Suprapubic skin (tissue), 4 donors: Measurements from ENCODE around the gene ZSCAN29.

Source experiments
- CTCF ChIP-seq, 2 donors: fragments of 200-600 bp in 1 of 2; fragments of 450-650 bp in 1 of 2; sonication (generic) in 1 of 2; IDR thresholded peaks; one replicate each; pipeline ENCODE4 v1.5.1; 2016 to 2019; ENCODE audit warnings: antibody characterized with exemption in 2 of 2, mild to moderate bottlenecking in 1 of 2, moderate library complexity in 1 of 2
- EP300 ChIP-seq: sonication (generic); formaldehyde crosslinking; IDR thresholded peaks from one replicate; pipeline ENCODE4 v1.6.1; 2017; ENCODE audit warnings: antibody characterized with exemption
- POLR2A ChIP-seq, 2 donors: fragments of 450-650 bp; IDR thresholded peaks; one replicate each; pipeline ENCODE4 v1.6.1; 2017; ENCODE audit warnings: antibody characterized with exemption in 2 of 2, mild to moderate bottlenecking in 2 of 2, moderate library complexity in 2 of 2
- POLR2AphosphoS5 ChIP-seq, 3 donors: sonication (generic); formaldehyde crosslinking; IDR thresholded peaks; one replicate each; pipeline ENCODE4 v1.6.1; 2017; ENCODE audit warnings: antibody characterized with exemption in 3 of 3

- TF ChIP-seq CTCF (IDR thresholded peaks at IDR 0.05) (no peak), POLR2AphosphoS5 (IDR thresholded peaks at IDR 0.05) (no peak), POLR2A (IDR thresholded peaks at IDR 0.05) (no peak), EP300 (no peak)
Observed at GRCh38 chr15:43383070-43383469, 12.2 kb upstream of the ZSCAN29 start.
